GM19099 (cell line): ENCODE data around the gene TRAF5.

Source experiments
- POLR2A ChIP-seq: IDR thresholded peaks from 3 replicates; pipeline ENCODE4 v1.6.1; 2011; ENCODE audit warnings: low read depth; ENCODE audit not compliant: insufficient read length; ENCODE audit errors: extremely low read depth

TRAF5 gene

DNA sequence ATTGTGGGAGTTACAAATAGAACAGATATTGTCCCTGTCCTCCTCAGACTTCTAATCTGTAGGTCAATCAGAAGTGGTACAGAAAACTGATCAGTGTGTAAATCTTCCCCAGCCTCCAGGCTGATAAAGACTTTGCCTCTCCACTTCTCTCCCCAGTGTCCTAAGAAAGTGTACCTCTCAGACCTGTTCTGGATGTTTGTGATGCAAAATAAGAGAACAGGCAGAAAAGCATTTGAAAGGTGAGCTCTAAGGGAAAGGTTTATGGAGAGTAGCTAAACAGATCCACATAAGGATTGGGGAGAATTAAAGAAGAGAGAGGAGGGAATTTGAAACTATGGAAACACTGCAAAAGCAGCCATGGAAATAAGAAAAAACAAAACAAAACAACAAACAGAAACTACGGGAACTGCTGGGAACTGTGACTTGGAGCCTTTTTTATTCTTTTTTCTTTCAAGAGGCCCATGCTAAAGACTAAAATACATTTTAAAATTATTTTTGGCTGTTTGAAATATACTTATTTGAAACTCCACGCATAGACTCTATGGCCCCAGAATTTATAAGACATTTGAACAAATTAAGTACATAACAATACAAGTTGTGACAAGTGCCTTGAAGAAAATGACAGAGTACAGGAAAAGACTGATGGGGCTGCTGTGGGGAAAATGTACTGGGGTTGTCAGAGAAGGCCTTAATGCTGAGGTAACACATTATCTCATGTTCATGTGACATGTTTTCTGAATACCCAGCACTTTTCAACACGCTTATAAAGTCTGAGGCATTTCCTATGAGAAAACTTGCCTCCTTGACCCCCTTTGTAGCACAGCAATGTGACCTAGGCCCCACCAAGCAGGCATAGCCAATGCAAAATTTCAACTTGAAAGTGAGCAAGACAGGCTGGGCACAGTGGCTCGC, 51.2 kb downstream of the TRAF5 start:
- no peak for TF ChIP-seq POLR2A

DNA sequence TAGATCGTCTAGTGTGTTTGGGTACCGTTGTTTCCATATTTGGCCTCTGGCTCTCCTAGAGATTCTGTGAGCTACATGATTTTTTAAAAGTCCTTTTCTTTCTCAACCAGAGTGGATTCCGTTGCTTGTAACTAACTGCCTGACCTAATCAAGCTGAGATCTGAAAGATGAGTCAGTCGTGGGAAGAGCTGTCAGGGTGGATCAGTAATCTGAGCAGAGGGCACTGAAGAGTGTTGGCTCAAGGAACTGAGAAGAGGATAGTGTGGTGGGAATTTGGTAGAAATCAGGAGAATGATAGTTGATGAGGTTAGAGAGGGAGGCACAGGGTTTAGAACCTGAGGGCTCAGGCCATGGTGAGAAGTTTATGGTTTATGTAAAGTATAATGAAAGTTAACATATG, 52.2 kb downstream of the TRAF5 start:
- TF ChIP-seq POLR2A: no peak

DNA sequence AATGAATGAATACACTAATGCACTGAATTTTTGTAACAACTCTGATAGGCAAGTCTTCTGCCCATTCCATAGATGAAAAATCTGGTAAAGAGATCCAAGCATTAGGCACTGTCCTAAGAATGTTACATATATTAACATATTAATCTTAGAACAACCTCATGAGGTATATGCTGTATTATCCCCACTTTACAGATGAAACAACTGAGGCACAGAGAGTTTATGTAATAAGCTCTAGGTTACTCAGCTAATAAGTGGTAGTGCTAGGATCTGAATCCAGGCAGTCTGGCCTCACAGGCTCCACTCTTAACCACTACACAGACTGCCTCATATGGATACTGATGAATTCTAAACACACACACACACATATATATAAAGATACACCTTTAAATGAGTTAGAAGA, 52.8 kb downstream of the TRAF5 start:
- no peak for TF ChIP-seq POLR2A

DNA sequence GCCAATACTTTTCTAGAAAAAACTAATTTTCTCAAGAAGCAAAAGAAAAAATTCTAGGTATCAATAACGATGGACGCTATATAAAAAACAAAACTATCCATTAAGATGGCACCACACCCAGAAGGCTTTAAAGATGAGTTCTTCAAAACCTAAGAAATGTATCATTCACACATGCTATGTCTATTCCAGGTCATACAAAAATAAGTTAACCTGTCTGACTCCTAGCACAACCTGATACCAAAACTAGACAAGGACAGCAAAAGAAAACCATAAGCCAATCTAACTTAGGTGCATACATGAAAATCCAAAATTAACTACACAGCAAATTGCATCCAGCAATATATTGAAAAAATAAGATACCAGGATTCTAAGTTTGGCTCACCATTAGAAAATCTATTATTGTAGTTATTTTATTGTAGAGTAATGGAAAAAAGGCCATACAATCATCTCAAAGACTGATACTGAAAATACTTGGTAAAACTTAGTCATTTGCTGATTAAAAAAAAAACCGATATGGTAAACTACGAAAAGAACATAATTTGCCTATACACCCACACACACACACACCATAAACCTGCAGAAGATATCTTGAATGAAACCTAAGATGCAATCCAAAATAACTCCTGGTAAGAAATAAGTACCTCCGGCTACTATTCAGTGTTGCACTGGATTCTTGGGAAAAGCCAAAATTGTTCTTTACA, 55.0 kb downstream of the TRAF5 start:
- TF ChIP-seq POLR2A: no peak

GRCh38 chr1:211382182-211382713, 55.6 kb downstream of the TRAF5 start:
- TF ChIP-seq POLR2A: no peak

GRCh38 chr1:211382714-211383480, 56.3 kb downstream of the TRAF5 start:
- peak; percentile 98 for TF ChIP-seq POLR2A

- TF ChIP-seq POLR2A: no peak
Observed at GRCh38 chr1:211384524-211384923, 57.9 kb downstream of the TRAF5 start.

DNA sequence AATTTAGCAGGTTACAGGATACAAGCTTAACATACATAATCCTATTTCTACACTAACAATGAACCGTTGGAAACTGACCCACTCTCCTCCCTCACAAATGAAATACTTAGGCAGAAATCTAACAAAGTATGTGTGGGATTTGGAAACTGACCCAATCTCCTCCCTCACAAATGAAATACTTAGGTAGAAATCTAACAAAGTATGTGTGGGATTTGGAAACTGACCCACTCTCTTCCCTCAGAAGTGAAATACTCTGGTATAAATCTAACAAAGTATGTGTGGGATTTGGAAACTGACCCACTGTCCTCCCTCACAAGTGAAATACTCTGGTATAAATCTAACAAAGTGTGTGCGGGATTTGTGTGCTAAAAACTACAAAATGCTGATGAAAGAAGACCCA, 60.3 kb downstream of the TRAF5 start:
- no peak for TF ChIP-seq POLR2A

GRCh38 chr1:211393203-211393602, 66.6 kb downstream of the TRAF5 start:
- TF ChIP-seq POLR2A: no peak

GRCh38 chr1:211411639-211412038, 85.0 kb downstream of the TRAF5 start:
- no peak for TF ChIP-seq POLR2A

DNA sequence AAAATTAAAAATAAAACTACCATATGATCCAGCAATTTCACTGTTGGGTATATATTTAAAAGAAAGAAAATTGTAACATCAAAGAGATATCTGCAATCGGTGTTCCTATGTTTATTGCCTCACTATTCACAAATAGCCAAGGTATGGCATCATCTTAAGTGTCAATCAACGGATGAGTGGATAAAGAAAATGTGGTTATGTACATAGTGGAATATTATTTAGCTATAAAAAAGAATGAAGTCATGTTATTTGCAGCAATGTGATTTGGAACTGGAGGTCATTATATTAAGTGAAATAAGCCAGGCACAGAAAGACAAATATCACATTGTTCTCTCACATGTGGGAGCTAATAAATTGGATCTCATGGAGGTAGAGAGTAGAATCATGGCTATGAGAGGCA, 89.1 kb downstream of the TRAF5 start:
- no peak for TF ChIP-seq POLR2A

GRCh38 chr1:211420389-211420788, 93.8 kb downstream of the TRAF5 start:
- TF ChIP-seq POLR2A: no peak

GRCh38 chr1:211420845-211421454, 94.3 kb downstream of the TRAF5 start:
- TF ChIP-seq POLR2A: no peak

DNA sequence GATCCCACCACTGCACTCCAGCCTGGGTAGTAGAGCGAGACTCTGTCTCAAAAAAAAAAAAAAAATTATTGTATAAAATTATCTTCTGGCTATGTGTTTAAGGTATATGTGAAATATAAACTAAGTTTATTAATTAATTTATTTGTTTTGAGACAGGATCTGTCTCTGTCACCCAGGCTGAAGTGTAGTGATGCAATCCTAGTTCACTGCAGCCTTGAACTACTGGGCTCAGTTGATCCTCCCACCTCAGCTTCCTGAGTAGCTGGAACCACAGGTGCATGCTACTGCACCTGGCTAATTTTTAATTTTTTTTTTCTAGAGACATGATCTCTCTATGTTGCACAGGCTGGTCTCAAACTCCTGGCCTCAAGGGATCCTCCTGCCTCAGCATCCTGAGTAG, 97.4 kb downstream of the TRAF5 start:
- no peak for TF ChIP-seq POLR2A
